NB4 (cell line): ENCODE results near the gene ACSM6.

Source experiments
- CTCF ChIP-seq: IDR thresholded peaks from one replicate; pipeline ENCODE4 v1.5.1; 2012; ENCODE audit warnings: low read depth, low read length
- POLR2A ChIP-seq: IDR thresholded peaks from 2 replicates; pipeline ENCODE4 v1.6.1; 2011; ENCODE audit warnings: mild to moderate bottlenecking; ENCODE audit not compliant: insufficient read length; ENCODE audit errors: extremely low read depth

- TF ChIP-seq CTCF (peak; percentile 59), POLR2A (no peak)
Measured at GRCh38 chr10:95242581-95243317, 48.7 kb downstream of the ACSM6 start.
